ENCODE data around the gene USP35.

The USP35 gene

DNA sequence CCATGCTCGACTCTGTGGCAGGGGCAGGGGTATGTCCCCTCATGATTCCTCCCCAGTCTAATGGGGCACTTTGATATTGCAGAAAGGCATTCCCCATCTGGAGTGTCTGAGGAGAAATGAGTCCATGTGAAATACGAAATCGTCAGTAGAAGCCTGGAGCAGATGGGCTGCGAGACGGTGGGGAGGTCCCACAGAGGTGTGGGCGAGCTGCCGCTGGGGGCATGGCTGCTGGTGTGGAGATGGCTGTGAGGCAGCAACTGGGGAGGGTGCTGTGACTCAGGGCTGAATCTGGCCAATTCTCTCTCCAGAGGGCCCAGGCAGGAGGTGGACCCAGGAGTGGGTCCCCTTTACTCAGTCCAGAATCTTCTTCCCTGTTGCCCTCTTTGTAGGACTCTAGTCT is 11.5 kb upstream of the USP35 start:
- H3K4me3 ChIP-seq = no peak overlapping the region
- H3K36me3 ChIP-seq = peaks cover 0 to 74% (median 14%) of the 10 kb centered on the region in 11 experiments; a peak in 15 of 22 replicates
- H3K9ac ChIP-seq = no peak overlapping the region
- no peak overlapping the region for H3K4me2 ChIP-seq
- H3K27me3 ChIP-seq = no peaks in the 10 kb centered on the region
- H3K9me3 ChIP-seq (replicated peaks in 1 of 11) = peaks cover 0 to 32% (median 0%) of the 10 kb centered on the region in 11 experiments; a peak in 7 of 22 replicates
- no peaks in the 10 kb centered on the region for H4K20me1 ChIP-seq
- no peak overlapping the region for H3K27ac ChIP-seq
- TF ChIP-seq Cebpa-rat (IDR thresholded peaks at IDR 0.05) = no peak
- H3K4me1 ChIP-seq = peaks cover 0 to 7% (median 0%) of the 10 kb centered on the region in 10 experiments; a peak in 2 of 20 replicates

DNA sequence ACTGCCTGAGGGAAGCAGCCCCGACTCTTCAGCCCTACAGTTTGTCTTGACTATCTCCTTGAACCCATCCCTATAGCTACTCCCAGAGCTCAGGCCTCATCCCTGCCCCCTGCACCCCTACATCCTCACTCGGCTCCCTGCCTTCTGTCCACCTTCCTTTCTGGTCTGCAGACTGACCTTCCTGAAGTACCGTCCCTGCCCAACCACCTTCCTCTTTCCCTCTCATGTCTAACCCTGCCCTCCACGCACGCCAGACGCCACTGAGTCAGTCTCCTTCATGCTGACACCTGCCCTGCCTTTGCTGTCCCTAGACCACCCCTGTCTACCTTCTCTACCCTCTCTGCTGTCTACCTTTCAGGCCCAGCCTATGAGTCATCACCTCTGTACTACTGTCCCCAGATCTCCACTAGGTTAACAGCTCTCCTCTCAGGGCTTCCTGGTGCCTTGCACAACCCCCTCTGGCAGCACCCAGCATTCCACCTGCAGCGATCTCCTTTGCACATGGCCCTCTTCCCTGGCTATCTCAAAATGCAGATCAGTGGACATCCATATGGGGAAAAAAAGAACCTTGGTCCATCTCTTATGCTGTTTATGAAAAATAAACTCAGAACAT is 9.2 kb upstream of the USP35 start:
- H3K4me3 ChIP-seq = no peak overlapping the region
- no peaks in the 10 kb centered on the region for H4K20me1 ChIP-seq
- H3K4me2 ChIP-seq = no peak overlapping the region
- peaks cover 0 to 32% (median 0%) of the 10 kb centered on the region in 11 experiments; a peak in 7 of 22 replicates for H3K9me3 ChIP-seq (replicated peaks in 1 of 11)
- no peak for TF ChIP-seq Cebpa-rat (IDR thresholded peaks at IDR 0.05)
- no peak overlapping the region for H3K9ac ChIP-seq
- peaks cover 0 to 67% (median 0%) of the 10 kb centered on the region in 11 experiments; a peak in 6 of 22 replicates for H3K36me3 ChIP-seq
- no peak overlapping the region for H3K27ac ChIP-seq
- peaks cover 0 to 7% (median 0%) of the 10 kb centered on the region in 10 experiments; a peak in 2 of 20 replicates for H3K4me1 ChIP-seq
- H3K27me3 ChIP-seq = no peaks in the 10 kb centered on the region

GRCh38 chr11:78180751-78181150 is 8.0 kb upstream of the USP35 start:
- no peak overlapping the region for H3K4me2 ChIP-seq
- peak overlapping the region in 1 of 11 experiments; percentile 38; a peak in 2 of 22 replicates for H3K27ac ChIP-seq
- H4K20me1 ChIP-seq = no peaks in the 10 kb centered on the region
- H3K27me3 ChIP-seq = no peaks in the 10 kb centered on the region
- TF ChIP-seq Cebpa-rat (IDR thresholded peaks at IDR 0.05) = no peak
- no peak overlapping the region for H3K9ac ChIP-seq
- H3K36me3 ChIP-seq = peaks cover 0 to 76% (median 0%) of the 10 kb centered on the region in 11 experiments; a peak in 6 of 22 replicates
- peaks cover 0 to 11% (median 0%) of the 10 kb centered on the region in 10 experiments; a peak in 7 of 20 replicates for H3K4me1 ChIP-seq
- peaks cover 0 to 32% (median 0%) of the 10 kb centered on the region in 11 experiments; a peak in 7 of 22 replicates for H3K9me3 ChIP-seq (replicated peaks in 1 of 11)
- no peak overlapping the region for H3K4me3 ChIP-seq

DNA sequence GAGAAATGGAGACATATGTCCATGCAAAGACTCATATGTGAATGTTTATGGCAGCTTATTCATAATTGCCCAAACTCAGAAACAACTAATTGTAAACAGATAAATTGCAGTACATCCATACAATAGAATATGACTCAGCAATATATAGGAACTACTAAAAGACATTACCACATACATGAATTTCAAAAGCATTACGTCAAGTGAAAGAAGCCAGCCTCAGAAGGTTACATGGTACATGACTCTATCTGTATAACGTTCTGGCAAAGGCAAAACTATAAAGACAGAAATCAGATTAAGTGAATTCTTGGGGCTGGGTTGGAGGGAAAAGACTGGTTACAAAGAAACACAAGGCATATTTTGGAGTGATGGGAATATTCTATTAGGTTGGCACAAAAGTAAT is 7.5 kb upstream of the USP35 start:
- H3K4me1 ChIP-seq = peaks cover 0 to 15% (median 0%) of the 10 kb centered on the region in 10 experiments; a peak in 8 of 20 replicates
- no peak overlapping the region for H3K9ac ChIP-seq
- peak overlapping the region in 2 of 11 experiments; percentile 17 to 38; a peak in 3 of 22 replicates for H3K27ac ChIP-seq
- 0 out of 22 replicates have a peak overlapping the region, but pooled peaks of 1 of the 11 experiments have one; percentile 10 for H3K4me2 ChIP-seq
- H3K36me3 ChIP-seq = peaks cover 0 to 78% (median 0%) of the 10 kb centered on the region in 11 experiments; a peak in 6 of 22 replicates
- TF ChIP-seq Cebpa-rat (IDR thresholded peaks at IDR 0.05) = no peak
- H3K4me3 ChIP-seq = no peak overlapping the region
- no peaks in the 10 kb centered on the region for H3K27me3 ChIP-seq
- peaks cover 0 to 2% (median 0%) of the 10 kb centered on the region in 11 experiments; a peak in 1 of 22 replicates for H4K20me1 ChIP-seq
- H3K9me3 ChIP-seq (replicated peaks in 1 of 11) = peaks cover 0 to 28% (median 0%) of the 10 kb centered on the region in 11 experiments; a peak in 7 of 22 replicates

- peaks cover 44 to 61% (median 50%) of the 10 kb centered on the region in 10 experiments for H3K4me1 ChIP-seq
- peaks cover 0 to 44% (median 0%) of the 10 kb centered on the region in 11 experiments; a peak in 5 of 22 replicates for H4K20me1 ChIP-seq
- H3K27me3 ChIP-seq = no peaks in the 10 kb centered on the region
- peaks cover 0 to 34% (median 0%) of the 10 kb centered on the region in 11 experiments; a peak in 5 of 22 replicates for H3K36me3 ChIP-seq
- H3K9me3 ChIP-seq (replicated peaks in 1 of 11) = no peaks in the 10 kb centered on the region
- peak overlapping the region; percentile 72 to 90 (median 88) for H3K4me3 ChIP-seq
- no peak for TF ChIP-seq Cebpa-rat (IDR thresholded peaks at IDR 0.05)
- H3K27ac ChIP-seq = peak overlapping the region in 10 of 11 experiments; percentile 43 to 78 (median 72); a peak in 19 of 22 replicates
- peak overlapping the region; percentile 82 to 99 (median 93) for H3K4me2 ChIP-seq
- H3K9ac ChIP-seq = peak overlapping the region; percentile 70 to 87 (median 82)
Measured at GRCh38 chr11:78187366-78188285, 1.1 kb upstream of the USP35 start.

GRCh38 chr11:78189174-78189724 is 530 bp downstream of the USP35 start:
- Histone ChIP-seq H4K20me1 (peaks cover 0 to 53% (median 0%) of the 10 kb centered on the region in 11 experiments; a peak in 5 of 22 replicates), H3K9me3 (replicated peaks in 1 of 11) (no peaks in the 10 kb centered on the region), H3K27me3 (no peaks in the 10 kb centered on the region), H3K27ac (peak overlapping the region; percentile 45 to 78 (median 73); a peak in 21 of 22 replicates), H3K36me3 (peaks cover 0 to 28% (median 0%) of the 10 kb centered on the region in 11 experiments; a peak in 5 of 22 replicates), H3K4me3 (peak overlapping the region; percentile 72 to 90 (median 88)), H3K4me2 (peak overlapping the region; percentile 86 to 99 (median 97)), H3K4me1 (peaks cover 58 to 77% (median 65%) of the 10 kb centered on the region in 10 experiments), H3K9ac (peak overlapping the region; percentile 70 to 87 (median 82))
- TF ChIP-seq Cebpa-rat (IDR thresholded peaks at IDR 0.05) = no peak

DNA sequence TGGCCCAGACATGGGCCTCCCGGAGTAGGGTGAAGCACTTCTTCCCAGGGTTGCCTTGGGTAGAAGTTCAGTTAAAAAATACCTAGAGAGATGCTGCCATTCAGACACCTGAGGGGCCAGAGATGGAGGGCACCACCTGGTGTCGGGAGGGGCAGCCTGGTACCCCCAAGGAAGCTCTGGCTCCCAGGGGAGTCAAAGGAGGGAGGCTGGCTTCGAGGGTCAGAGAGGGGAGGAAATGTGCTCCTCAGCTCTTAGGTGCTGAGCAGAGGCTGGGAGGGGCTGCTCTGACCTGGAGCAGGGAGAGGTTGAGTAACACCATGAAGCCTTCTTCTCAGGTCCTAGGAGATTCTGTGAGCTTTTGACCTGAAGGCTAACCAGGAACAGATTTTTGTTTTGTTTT is 1.1 kb downstream of the USP35 start:
- Histone ChIP-seq H3K4me1 (peaks cover 58 to 81% (median 66%) of the 10 kb centered on the region in 10 experiments), H3K9ac (peak overlapping the region; percentile 70 to 87 (median 82); a peak in 20 of 22 replicates), H3K36me3 (peaks cover 0 to 31% (median 0%) of the 10 kb centered on the region in 11 experiments; a peak in 5 of 22 replicates), H3K4me2 (peak overlapping the region; percentile 86 to 99 (median 97)), H3K9me3 (replicated peaks in 1 of 11) (no peaks in the 10 kb centered on the region), H3K27ac (peak overlapping the region in 7 of 11 experiments; percentile 30 to 76 (median 73); a peak in 7 of 22 replicates), H4K20me1 (peaks cover 0 to 58% (median 0%) of the 10 kb centered on the region in 11 experiments; a peak in 5 of 22 replicates), H3K4me3 (peak overlapping the region; percentile 72 to 90 (median 88); a peak in 18 of 20 replicates), H3K27me3 (no peaks in the 10 kb centered on the region)
- no peak for TF ChIP-seq Cebpa-rat (IDR thresholded peaks at IDR 0.05)

- Histone ChIP-seq H3K36me3 (peaks cover 0 to 31% (median 0%) of the 10 kb centered on the region in 11 experiments; a peak in 5 of 22 replicates), H3K9me3 (replicated peaks in 1 of 11) (no peaks in the 10 kb centered on the region), H3K27me3 (no peaks in the 10 kb centered on the region), H3K4me1 (peaks cover 58 to 86% (median 71%) of the 10 kb centered on the region in 10 experiments), H3K27ac (peak overlapping the region in 3 of 11 experiments; percentile 4 to 71 (median 34); a peak in 1 of 22 replicates), H3K4me3 (peak overlapping the region in 6 of 10 experiments; percentile 72 to 90 (median 88); a peak in 7 of 20 replicates), H3K4me2 (peak overlapping the region; percentile 86 to 99 (median 97)), H4K20me1 (peaks cover 0 to 64% (median 0%) of the 10 kb centered on the region in 11 experiments; a peak in 5 of 22 replicates), H3K9ac (peak overlapping the region in 9 of 11 experiments; percentile 79 to 87 (median 83); a peak in 12 of 22 replicates)
- no peak for TF ChIP-seq Cebpa-rat (IDR thresholded peaks at IDR 0.05)
Measured at GRCh38 chr11:78190374-78190773, 1.7 kb downstream of the USP35 start.
